A549 (cell line): ENCODE results near the gene PCYT1A. TPM values are rescaled to one million over a fixed set of nuclear protein-coding genes. Genes with fewer than 3 reads are reported as not detected.
"Not testable (repeated sequence)": the region's sequence is repeated elsewhere in the genome, so short reads cannot be mapped to it uniquely, and the experiment has no call there.

Experiments
- ATAC-seq, 2 experiments: fragments of 200-7000 bp in 1 of 2; fragments of >200 bp in 1 of 2; cut with Nextera tagmentation in 1 of 2; cut with Tn5 transposase in 1 of 2; 3 replicates each; pipeline versions ENCODE4 v1.8.0 to v1.9.1; 2018 to 2020; ENCODE audit warnings: mild to moderate bottlenecking in 1 of 2, moderate library complexity in 1 of 2
- CTCF ChIA-PET: fragments of 300-600 bp; sonication (Branson Sonifier 250); formaldehyde crosslinking; extraction: SDS; loops from one replicate; lab custom pipeline; 2021; ENCODE audit warnings: antibody characterized with exemption, inconsistent platforms; lab: Yijun Ruan, JAX
- POLR2A ChIA-PET: fragments of 350-600 bp; formaldehyde crosslinking; extraction: SDS; loops from one replicate; lab custom pipeline; 2021; ENCODE audit warnings: antibody characterized with exemption, inconsistent platforms; lab: Yijun Ruan, JAX
- DNase-seq, 2 experiments: peaks; one replicate each; pipeline versions ENCODE4 v3.0.0 to v3.0.0-alpha.2; 2011 to 2016; ENCODE audit warnings: low read depth in 1 of 2, low spot score in 1 of 2
- FAIRE-seq: peaks from 2 replicates; lab custom pipeline; 2011; peaks lifted over from hg19 to GRCh38; lab: Jason Lieb, UNC
- H3K27ac ChIP-seq, 2 experiments: fragments of >200 bp; sonication (Bioruptor Twin); formaldehyde crosslinking; 3 replicates each; pipeline ENCODE4 v1.5.1; 2016 to 2017
- H3K4me1 ChIP-seq: fragments of >200 bp; sonication (Bioruptor Twin); formaldehyde crosslinking; 3 replicates; pipeline ENCODE4 v1.6.1; 2016
- H3K4me2 ChIP-seq: fragments of >200 bp; sonication (Bioruptor Twin); formaldehyde crosslinking; 3 replicates; pipeline ENCODE4 v1.6.1; 2016
- H3K4me3 ChIP-seq: fragments of >200 bp; sonication (Bioruptor Twin); formaldehyde crosslinking; 3 replicates; pipeline ENCODE4 v1.5.1; 2016
- H3K9me3 ChIP-seq: fragments of >200 bp; sonication (Bioruptor Twin); formaldehyde crosslinking; 3 replicates; pipeline ENCODE4 v1.6.1; 2016
- CBX8 ChIP-seq: fragments of 200-600 bp; sonication (generic); IDR thresholded peaks from 2 replicates; pipeline ENCODE4 v1.6.1; 2016
- CEBPB ChIP-seq, 2 experiments: fragments of >200 bp in 1 of 2; sonication (Bioruptor Twin) in 1 of 2; formaldehyde crosslinking in 1 of 2; IDR thresholded peaks; 2 replicates each; pipeline ENCODE4 v1.6.1; 2012 to 2016
- EHMT2 ChIP-seq: fragments of 200-600 bp; sonication (generic); IDR thresholded peaks from 2 replicates; pipeline ENCODE4 v1.6.1; 2016; ENCODE audit warnings: antibody characterized with exemption, low read depth, mild to moderate bottlenecking, moderate library complexity
- HEYL ChIP-seq: fragments of 250-450 bp; sonication (Bioruptor Pico); IDR thresholded peaks from 2 replicates; pipeline ENCODE4 v1.8.0; 2021; ENCODE audit warnings: mild to moderate bottlenecking, moderate library complexity
- HOXA7 ChIP-seq: fragments of 250-450 bp; sonication (Bioruptor Pico); IDR thresholded peaks from 2 replicates; pipeline ENCODE4 v1.5.0; 2020; ENCODE audit warnings: mild to moderate bottlenecking, moderate library complexity
- HOXB13 ChIP-seq: fragments of 250-450 bp; sonication (Bioruptor Pico); IDR thresholded peaks from 2 replicates; pipeline ENCODE4 v1.5.0; 2020; ENCODE audit warnings: low read depth, mild to moderate bottlenecking, moderate library complexity
- KDM1A ChIP-seq: fragments of 200-600 bp; sonication (generic); IDR thresholded peaks from 2 replicates; pipeline ENCODE4 v1.6.1; 2016; ENCODE audit warnings: low read depth, mild to moderate bottlenecking
- MAZ ChIP-seq: fragments of 150-350 bp; IDR thresholded peaks from 2 replicates; pipeline ENCODE4 v1.6.1; 2014; ENCODE audit warnings: antibody characterized with exemption, low read depth, low read length, borderline replicate concordance
- NFE2L2 ChIP-seq: fragments of 150-350 bp; conservative IDR thresholded peaks from 2 replicates; pipeline ENCODE4 v1.6.1; 2014; ENCODE audit warnings: low read length
- NPAS2 ChIP-seq: fragments of 250-450 bp; sonication (Bioruptor Pico); IDR thresholded peaks from 2 replicates; pipeline ENCODE4 v1.8.0; 2022; ENCODE audit warnings: mild to moderate bottlenecking, moderate library complexity, borderline replicate concordance
- NR3C1 ChIP-seq: fragments of >200 bp; sonication (Bioruptor Twin); formaldehyde crosslinking; IDR thresholded peaks from 3 replicates; pipeline ENCODE4 v1.6.1; 2017
- PHF8 ChIP-seq: fragments of 200-600 bp; sonication (generic); IDR thresholded peaks from 2 replicates; pipeline ENCODE4 v1.6.1; 2016; ENCODE audit warnings: low read depth, mild to moderate bottlenecking, antibody characterized with exemption, moderate library complexity, borderline replicate concordance
- POLR2AphosphoS2 ChIP-seq: conservative IDR thresholded peaks from 2 replicates; pipeline ENCODE4 v1.6.1; 2012; ENCODE audit warnings: low read length, improper control_type of control experiment, inconsistent platforms
- SMC3 ChIP-seq: fragments of >200 bp; sonication (Bioruptor Twin); formaldehyde crosslinking; IDR thresholded peaks from 3 replicates; pipeline ENCODE4 v1.6.1; 2018; ENCODE audit warnings: inconsistent platforms
- ZC3H11A ChIP-seq: fragments of 450-650 bp; IDR thresholded peaks from 2 replicates; pipeline ENCODE4 v1.6.1; 2014; ENCODE audit warnings: antibody characterized with exemption, mild to moderate bottlenecking
- ZFP36 ChIP-seq: fragments of 450-650 bp; IDR thresholded peaks from 2 replicates; pipeline ENCODE4 v1.6.1; 2014; ENCODE audit warnings: borderline replicate concordance; ENCODE audit not compliant: partially characterized antibody
- WGBS: methylation state at CpG from one replicate; pipeline ENCODE4 v1.1.6; 2017; ENCODE audit errors: missing lambda C conversion rate; 5-methylcytosine and 5-hydroxymethylcytosine counted together
- polyA plus RNA-seq, 4 experiments: library from polyadenylated mRNA; depleted of rRNA in 3 of 4; stranded (reverse); fragments of >200 nt; fragmentation: RNase III in 1 of 4; extraction: RNeasy Plus Mini Kit Qiagen cat#74134 plus additional on column Dnase treatment in 1 of 4; gene quantifications; 2 replicates in 3 of 4; 3 replicates in 1 of 4; pipeline ENCODE4 v1.2.3, GENCODE V29; 2011 to 2017
- TF ChIP-seq, protein P1 (sequence below): fragments of >200 bp; sonication (Bioruptor Twin); formaldehyde crosslinking; IDR thresholded peaks from 3 replicates; pipeline ENCODE4 v1.6.1; 2016
- TF ChIP-seq, protein P2 (sequence below): fragments of 250-450 bp; sonication (Bioruptor Pico); IDR thresholded peaks from 2 replicates; pipeline ENCODE4 v1.5.0; 2021; ENCODE audit warnings: mild to moderate bottlenecking, moderate library complexity, borderline replicate concordance
- TF ChIP-seq, protein P3 (sequence below): fragments of >200 bp; sonication (Bioruptor Twin); formaldehyde crosslinking; IDR thresholded peaks from 2 replicates; pipeline ENCODE4 v1.6.1; 2016
- TF ChIP-seq, protein P4 (sequence below): fragments of >200 bp; sonication (Bioruptor Twin); formaldehyde crosslinking; IDR thresholded peaks from 3 replicates; pipeline ENCODE4 v1.5.1; 2016

PCYT1A gene
- polyA plus RNA-seq, 2 of the 4 experiments (the other 2 are of a cell fraction): 41.9 to 45.4 TPM

DNA sequence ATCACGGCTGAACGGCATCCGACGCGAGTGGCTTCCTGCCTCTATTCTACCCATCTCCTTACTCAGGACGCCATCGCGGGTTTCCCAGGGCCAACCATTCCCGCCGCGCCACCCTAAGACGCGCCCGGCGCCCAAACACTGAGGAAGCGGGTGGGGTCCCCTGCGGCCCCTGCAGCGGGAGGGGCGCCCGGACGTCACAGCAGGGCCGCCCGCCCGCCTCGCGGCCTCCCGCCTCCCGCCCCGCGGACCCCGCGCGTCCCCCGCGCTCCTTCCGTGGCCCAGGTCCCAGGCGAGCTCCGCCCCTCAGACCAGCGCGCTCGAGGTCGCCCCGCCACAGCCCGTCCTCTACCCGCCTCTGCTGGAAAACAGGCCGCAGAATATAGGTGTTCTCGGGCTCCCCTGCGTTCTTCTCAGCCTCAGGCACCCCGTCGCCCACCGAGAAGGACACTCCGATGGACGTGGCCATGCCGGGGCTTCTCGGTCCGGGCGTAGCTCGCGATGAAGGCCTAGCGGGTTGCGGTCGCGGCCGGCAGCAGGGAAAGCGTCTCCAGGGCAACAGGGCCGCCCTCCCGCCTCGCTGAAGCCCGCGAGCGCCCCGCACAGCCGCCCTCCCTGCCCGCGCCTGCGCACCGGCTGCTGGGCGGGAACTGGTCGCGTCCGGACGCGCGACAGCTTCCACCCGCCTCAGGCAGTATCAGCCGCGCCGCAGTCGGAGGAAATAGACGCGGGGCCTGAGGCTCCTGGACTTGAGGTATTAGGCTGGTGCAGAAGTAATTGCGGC is 30.4 kb upstream of the PCYT1A start, which contains the start of gene DYNLT2B (continued):
- TF ChIP-seq HOXB13 (no peak), ZC3H11A (no peak), EHMT2 (no peak), SMC3 (no peak), PHF8 (peak; percentile 54; the same call in 1 of the 2 replicates), POLR2AphosphoS2 (no peak; the same call in 1 of the 2 replicates), CEBPB (IDR thresholded peaks at IDR 0.05) (no peak), MAZ (no peak), CBX8 (no peak), NFE2L2 (no peak), HOXA7 (no peak), KDM1A (no peak), NR3C1 (no peak), NPAS2 (no peak), ZFP36 (no peak), HEYL (no peak)
- TF ChIP-seq, protein P1, sequence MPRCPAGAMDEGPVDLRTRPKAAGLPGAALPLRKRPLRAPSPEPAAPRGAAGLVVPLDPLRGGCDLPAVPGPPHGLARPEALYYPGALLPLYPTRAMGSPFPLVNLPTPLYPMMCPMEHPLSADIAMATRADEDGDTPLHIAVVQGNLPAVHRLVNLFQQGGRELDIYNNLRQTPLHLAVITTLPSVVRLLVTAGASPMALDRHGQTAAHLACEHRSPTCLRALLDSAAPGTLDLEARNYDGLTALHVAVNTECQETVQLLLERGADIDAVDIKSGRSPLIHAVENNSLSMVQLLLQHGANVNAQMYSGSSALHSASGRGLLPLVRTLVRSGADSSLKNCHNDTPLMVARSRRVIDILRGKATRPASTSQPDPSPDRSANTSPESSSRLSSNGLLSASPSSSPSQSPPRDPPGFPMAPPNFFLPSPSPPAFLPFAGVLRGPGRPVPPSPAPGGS: peak; percentile 36; the same call in 1 of the 3 replicates
- TF ChIP-seq, protein P2, sequence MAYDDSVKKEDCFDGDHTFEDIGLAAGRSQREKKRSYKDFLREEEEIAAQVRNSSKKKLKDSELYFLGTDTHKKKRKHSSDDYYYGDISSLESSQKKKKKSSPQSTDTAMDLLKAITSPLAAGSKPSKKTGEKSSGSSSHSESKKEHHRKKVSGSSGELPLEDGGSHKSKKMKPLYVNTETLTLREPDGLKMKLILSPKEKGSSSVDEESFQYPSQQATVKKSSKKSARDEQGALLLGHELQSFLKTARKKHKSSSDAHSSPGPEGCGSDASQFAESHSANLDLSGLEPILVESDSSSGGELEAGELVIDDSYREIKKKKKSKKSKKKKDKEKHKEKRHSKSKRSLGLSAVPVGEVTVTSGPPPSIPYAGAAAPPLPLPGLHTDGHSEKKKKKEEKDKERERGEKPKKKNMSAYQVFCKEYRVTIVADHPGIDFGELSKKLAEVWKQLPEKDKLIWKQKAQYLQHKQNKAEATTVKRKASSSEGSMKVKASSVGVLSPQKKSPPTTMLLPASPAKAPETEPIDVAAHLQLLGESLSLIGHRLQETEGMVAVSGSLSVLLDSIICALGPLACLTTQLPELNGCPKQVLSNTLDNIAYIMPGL (CRISPR knock-in tag): no peak
- TF ChIP-seq, protein P3, sequence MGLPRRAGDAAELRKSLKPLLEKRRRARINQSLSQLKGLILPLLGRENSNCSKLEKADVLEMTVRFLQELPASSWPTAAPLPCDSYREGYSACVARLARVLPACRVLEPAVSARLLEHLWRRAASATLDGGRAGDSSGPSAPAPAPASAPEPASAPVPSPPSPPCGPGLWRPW: no peak
- TF ChIP-seq, protein P4, sequence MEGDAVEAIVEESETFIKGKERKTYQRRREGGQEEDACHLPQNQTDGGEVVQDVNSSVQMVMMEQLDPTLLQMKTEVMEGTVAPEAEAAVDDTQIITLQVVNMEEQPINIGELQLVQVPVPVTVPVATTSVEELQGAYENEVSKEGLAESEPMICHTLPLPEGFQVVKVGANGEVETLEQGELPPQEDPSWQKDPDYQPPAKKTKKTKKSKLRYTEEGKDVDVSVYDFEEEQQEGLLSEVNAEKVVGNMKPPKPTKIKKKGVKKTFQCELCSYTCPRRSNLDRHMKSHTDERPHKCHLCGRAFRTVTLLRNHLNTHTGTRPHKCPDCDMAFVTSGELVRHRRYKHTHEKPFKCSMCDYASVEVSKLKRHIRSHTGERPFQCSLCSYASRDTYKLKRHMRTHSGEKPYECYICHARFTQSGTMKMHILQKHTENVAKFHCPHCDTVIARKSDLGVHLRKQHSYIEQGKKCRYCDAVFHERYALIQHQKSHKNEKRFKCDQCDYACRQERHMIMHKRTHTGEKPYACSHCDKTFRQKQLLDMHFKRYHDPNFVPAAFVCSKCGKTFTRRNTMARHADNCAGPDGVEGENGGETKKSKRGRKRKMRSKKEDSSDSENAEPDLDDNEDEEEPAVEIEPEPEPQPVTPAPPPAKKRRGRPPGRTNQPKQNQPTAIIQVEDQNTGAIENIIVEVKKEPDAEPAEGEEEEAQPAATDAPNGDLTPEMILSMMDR: no peak

DNA sequence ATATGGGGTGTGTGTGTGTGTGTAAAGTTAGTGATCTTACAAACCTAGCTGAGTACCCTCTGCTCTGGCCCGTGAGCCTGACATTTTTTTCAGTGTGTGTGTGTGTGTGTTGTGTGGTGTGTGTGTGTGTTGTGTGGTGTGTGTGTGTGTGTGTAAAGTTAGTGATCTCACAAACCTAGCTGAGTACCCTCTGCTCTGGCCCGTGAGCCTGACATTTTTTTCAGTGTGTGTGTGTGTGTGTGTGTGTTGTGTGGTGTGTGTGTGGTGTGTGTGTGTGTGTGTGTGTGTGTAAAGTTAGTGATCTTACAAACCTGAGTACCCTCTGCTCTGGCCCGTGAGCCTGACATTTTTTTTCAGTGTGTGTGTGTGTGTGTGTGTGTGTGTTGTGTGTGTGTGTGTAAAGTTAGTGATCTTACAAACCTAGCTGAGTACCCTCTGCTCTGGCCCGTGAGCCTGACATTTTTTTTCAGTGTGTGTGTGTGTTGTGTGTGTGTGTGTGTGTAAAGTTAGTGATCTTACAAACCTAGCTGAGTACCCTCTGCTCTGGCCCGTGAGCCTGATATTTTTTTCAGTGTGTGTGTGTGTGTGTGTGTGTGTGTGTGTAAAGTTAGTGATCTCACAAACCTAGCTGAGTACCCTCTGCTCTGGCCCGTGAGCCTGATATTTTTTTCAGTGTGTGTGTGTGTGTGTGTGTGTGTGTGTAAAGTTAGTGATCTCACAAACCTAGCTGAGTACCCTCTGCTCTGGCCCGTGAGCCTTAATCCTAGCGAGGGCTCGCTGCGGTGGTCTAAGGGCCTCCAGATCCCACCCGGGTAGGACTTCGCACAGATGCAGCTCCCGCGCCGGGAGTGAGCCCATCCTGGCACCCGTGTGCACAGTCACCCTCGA is 29.5 kb upstream of the PCYT1A start:
- H3K4me3 ChIP-seq: peak overlapping the region; percentile 54
- ATAC-seq: not testable (repeated sequence)

More for the DNA sequence above, 29.5 kb upstream of the PCYT1A start:
- POLR2A ChIA-PET: interaction anchor here (0.9 to 1.2 kb wide), 4 partner anchors 21 to 186 kb away, joined by 3 to 12 read pairs (median 3); partner anchors contain the start of genes RNF168, TM4SF19 and UBXN7
- H3K4me1 ChIP-seq, FAIRE-seq, H3K9me3 ChIP-seq: not testable (repeated sequence)
- DNase-seq: peak in 1 of 2 experiments; percentile 29
- Histone ChIP-seq H3K4me2 (peak overlapping the region; percentile 77), H3K27ac (peak overlapping the region; percentile 79 to 96)
- CTCF ChIA-PET: interaction anchor here (0.9 kb wide), 1 partner anchor 8 kb away, joined by 3 read pairs; no protein-coding TSS in a partner anchor
- WGBS: 22% methylated on average over 6 of the region's 17 CpGs
